Measurements from ENCODE around the gene RASAL2.

DNA sequence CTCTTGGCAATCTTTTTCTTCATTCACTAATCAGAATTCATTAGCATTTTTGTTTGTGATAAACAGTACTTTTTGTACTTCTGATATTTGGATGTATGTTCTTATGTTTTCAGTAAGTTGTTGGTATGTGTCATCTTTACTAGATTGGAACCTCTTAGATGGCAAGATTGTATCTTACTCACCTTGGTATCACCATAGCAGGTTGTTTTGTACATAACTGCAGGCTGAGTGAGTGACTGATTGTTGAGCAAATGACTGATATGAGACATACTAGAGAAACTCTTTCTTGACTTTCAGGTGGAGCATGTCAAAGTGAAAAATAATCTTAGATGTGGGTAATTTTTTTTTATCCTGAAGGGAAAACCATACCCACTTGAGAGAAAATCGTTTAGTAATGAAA lies 229.2 kb downstream of the RASAL2 start:
- TF ChIP-seq, protein P1, sequence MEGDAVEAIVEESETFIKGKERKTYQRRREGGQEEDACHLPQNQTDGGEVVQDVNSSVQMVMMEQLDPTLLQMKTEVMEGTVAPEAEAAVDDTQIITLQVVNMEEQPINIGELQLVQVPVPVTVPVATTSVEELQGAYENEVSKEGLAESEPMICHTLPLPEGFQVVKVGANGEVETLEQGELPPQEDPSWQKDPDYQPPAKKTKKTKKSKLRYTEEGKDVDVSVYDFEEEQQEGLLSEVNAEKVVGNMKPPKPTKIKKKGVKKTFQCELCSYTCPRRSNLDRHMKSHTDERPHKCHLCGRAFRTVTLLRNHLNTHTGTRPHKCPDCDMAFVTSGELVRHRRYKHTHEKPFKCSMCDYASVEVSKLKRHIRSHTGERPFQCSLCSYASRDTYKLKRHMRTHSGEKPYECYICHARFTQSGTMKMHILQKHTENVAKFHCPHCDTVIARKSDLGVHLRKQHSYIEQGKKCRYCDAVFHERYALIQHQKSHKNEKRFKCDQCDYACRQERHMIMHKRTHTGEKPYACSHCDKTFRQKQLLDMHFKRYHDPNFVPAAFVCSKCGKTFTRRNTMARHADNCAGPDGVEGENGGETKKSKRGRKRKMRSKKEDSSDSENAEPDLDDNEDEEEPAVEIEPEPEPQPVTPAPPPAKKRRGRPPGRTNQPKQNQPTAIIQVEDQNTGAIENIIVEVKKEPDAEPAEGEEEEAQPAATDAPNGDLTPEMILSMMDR (IDR thresholded peaks at IDR 0.05) = no peak
- TF ChIP-seq POLR2A (IDR thresholded peaks at IDR 0.05) = no peak

All from suprapubic skin (tissue), 3 donors.